NCI-H146 treated with DMSO at 0.1 percent for 48 hours (cell line): ENCODE results near the gene DAZL.

Experiments
- DNase-seq: peaks from one replicate; lab custom pipeline; 2025; ENCODE audit not compliant: unreplicated experiment; lab: John Stamatoyannopoulos, UW

Gene DAZL

GRCh38 chr3:16546186-16547010, 58.8 kb downstream of the DAZL start:
- DNase-seq: no peak

GRCh38 chr3:16545413-16546185, 59.6 kb downstream of the DAZL start:
- DNase-seq: no peak

DNA sequence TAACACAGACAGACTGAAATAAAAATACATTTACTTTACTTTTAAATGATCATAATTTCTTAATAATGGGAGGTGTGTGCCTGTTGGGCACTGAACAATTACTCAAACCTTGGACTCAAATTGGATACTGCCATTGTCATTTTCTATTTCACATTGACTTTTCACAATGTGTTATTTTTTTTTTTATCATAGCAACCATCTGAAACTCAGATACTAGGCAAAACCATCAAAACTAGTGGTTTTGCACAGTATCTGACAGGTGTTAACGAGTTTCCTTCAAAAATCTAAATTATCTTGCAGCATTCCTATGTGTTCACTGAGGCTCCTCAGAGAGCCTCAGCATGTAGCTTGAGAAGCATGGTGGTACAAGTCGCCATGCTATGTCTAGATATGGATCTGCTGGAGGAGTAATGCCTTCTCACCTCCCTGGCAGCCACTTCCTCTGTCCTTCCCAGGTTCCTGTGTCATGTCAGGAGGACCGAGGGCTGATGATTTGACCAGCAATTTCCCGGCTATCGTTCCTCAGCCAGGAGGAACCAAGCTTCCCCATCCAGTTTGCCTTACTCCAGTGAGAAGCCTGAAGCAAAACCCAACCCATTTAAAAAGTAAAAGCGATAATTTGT, 61.9 kb downstream of the DAZL start:
- no peak for DNase-seq

DNA sequence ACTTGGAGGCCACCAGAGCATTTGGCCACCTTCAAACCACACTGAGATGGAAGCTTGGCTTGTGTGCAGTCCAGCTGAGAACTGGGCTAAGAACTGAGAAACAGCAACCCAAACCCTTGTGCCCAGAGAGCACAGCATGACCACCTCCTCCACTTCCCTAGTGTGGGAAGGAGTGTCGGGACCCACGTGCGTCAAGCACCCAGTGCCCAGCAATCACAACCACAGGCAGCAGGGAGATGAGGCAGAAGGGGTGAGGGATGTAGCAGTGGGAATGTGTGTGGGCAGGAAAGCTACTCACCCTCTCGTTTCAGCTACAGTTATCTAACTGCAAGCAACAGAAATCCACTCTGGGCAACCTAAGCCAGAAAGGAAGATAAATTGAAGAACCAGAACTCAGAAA, 66.7 kb downstream of the DAZL start:
- no peak for DNase-seq

DNA sequence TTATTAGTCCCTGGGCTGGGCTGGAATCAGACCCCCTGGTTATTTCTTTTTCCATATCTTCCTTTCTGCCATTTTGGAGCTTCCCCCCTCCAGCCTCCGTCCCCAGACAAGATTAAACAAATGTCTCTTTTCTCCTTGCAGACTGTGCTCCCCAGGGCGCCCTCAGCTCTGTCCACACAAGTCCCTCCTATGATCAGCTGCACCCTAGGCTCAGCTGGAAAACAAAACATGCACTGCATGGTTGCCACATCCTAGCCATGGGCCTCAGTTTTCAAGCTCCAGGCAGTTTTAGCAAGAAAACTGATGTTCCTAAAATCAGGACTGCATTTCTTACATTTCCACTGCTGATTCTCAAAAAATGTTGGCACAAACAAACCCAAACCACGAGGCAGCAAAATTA, 68.2 kb downstream of the DAZL start:
- peak; percentile 39 for DNase-seq
